Measurements from ENCODE around the gene ANKS3.

Gene ANKS3

DNA sequence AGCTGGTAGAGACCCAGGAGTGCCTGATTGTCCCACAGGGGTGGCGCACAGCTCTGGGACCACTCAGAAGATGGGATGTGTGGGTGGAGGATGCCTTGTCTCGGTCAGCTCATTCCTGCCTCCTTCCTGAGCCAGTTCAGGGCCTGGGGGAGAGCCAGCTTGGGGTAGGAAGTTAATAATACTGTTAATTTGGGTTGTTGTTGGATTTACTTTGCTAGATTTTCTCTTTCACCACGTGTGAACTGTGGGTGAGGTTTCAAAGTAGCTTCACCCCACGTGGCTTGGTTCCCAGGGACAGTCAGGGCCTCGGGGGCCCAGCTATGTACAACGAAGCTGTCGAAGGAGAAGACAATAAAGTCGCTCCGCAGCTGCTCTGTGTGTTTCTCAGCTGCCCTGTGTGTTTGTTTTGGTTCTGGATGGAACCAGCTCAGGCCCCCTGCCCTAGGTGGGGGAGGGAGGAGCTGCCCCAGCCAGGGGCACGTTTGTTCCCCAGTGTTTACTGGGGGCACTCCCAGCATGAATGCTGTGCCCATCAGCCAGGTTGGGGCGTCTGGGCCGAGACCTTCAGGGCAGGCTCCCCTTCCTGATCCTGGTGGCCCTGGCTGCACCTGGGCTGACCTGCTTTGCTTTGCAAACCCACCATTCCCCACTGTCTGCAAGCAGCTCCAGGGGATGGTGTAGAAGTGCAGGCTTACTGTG, 38.4 kb downstream of the ANKS3 start:
- no peak for DNase-seq (ENCODE audit: low read depth)

DNA sequence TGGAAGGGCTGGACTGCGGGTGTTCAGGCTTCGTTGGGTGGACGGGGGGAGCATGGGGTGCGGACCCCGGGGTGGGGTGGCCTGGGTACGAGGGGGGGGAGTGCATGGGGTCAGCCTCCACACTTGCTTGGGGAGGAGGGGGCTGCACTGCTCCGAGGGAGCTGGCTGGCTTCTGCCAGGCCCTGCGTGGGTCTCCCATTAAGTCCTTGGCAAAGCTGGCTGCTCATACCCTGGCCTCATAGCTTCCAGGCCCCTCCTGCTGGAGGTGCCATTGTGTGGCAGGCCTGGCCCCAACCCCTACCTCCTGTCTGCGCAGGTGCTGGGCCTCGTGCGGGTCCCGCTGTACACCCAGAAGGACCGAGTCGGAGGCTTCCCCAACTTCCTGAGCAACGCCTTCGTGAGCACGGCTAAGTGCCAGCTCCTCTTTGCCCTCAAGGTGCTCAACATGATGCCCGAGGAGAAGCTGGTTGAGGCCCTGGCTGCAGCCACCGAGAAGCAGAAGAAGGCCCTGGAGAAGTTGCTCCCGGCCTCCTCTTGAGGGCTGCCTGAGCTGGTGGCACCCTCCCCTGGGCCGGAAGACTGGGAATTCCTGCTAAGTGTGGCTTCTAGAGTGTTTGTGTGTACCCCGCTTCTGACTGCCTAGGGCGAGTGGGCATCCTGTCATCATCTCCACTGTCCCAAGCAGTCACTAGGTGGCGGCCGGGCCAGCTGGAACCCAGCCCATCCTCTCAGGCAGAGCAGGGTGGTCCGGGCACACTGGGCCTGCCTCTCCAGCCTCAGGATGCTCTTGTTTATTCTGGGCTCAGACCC, 39.2 kb downstream of the ANKS3 start:
- no peak for DNase-seq (ENCODE audit: low read depth)

- no peak for DNase-seq (ENCODE audit: low read depth)
These were observed 40.0 kb downstream of the ANKS3 start for GRCh38 chr16:4693956-4694641.

DNA sequence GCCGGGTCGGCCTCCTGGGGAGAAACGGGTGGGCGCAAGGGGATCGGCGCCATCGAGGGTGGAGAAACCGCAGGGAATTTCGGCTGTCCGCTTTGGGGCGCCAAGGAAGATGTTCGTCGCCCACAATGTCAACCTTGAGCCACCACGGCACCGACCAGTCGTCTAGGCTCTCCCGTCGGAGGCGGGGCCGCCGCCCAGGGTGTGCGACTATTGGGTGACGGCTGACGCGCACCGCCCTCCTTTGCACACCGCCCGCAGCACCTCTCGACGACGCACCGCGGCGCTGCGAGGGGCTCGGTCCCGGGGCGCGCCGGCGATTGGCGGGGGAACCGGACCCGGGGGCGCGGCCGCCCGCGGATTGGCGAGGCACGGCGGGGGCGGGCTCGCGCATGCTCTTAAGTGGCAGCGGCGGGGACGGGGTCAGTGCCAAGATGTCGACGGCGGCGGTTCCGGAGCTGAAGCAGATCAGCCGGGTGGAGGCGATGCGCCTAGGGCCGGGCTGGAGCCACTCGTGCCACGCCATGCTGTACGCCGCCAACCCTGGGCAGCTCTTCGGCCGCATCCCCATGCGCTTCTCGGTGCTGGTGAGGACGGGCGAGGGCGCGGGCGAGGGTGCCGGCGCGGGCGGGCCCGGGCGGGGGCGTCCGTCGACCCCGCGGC, 40.6 kb downstream of the ANKS3 start, which contains the start of gene NUDT16L1:
TSS of gene NUDT16L1 (plus strand) at position 267 of the 660 bp plus-strand sequence. CDS start at position 432, 165 bp downstream.
- peak; percentile 63 for DNase-seq (ENCODE audit: low read depth)

- no peak for DNase-seq (ENCODE audit: low read depth)
These were observed 41.4 kb downstream of the ANKS3 start for GRCh38 chr16:4692460-4693295.

DNA sequence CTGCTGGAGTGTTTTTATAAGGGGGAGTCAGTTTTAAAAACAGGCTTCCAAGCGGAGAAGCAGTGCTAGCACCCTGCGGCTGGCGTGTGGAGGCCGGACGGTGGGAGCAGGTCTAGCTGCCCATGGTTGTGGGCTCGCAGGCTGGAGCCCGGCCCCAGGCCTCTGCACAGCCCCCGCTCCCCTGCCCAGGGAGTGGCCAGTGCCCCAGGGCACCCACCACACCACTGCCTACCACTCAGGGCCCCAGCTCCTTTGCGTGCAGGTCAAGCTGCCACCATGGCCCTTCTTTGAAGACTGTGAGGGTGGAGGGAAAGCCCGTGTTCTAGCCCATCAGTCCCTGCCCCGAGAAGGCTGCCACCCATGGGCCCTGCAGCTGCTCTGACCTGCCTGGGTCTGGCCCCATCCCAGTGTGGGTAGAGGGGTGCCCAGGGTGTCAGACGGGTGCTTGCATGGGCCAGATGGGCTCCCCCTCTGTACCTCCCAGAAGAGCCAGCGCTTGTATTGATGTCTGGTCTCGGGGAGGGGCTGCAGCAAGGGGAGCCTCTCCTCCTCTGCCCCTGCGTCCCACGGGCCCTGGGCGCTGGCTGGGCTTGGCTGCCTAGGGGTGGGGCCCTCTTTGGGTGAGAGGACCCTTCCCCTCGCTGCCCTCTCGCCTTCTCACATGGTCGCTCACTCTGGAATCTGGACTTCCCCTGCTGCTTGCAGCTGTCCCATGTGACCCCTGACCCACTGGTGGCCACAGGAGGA, 42.2 kb downstream of the ANKS3 start:
- DNase-seq (ENCODE audit: low read depth): no peak

DNA sequence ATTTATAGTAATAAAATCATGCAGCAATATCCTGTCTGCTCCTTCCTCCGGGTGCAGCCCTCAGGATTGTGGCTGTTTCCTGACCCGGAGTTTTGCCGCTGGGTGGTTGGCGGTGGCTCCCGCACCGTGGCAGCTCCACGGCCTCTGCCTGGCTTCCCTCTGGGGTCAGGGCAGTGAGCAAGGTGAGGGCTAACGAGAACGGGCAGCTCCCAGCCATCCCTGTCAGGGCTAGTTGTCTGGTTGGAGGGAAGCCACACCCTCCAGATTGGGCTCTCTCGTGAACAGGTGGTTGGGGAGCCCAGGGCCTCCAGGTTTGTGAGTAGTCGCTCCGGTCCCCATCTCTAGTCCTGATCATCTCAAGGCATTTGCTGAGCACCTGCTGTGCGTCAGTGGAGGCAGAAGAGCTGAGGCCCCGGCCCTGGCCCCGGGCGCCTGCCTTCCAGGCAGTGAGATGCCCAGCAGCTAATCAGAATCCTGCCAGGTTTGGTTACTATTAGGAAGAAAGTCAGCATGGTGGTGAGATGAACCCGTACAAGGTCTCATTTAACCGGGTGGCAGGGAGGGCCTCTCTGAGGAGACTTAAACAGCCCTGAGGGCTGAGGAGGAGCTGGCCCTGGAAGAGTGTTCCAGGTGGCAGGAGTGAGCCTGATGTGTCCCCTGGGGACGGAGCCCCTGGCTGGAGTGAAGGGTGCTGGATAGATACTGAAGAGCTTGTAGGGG, 43.0 kb downstream of the ANKS3 start:
- DNase-seq (ENCODE audit: low read depth): no peak

DNA sequence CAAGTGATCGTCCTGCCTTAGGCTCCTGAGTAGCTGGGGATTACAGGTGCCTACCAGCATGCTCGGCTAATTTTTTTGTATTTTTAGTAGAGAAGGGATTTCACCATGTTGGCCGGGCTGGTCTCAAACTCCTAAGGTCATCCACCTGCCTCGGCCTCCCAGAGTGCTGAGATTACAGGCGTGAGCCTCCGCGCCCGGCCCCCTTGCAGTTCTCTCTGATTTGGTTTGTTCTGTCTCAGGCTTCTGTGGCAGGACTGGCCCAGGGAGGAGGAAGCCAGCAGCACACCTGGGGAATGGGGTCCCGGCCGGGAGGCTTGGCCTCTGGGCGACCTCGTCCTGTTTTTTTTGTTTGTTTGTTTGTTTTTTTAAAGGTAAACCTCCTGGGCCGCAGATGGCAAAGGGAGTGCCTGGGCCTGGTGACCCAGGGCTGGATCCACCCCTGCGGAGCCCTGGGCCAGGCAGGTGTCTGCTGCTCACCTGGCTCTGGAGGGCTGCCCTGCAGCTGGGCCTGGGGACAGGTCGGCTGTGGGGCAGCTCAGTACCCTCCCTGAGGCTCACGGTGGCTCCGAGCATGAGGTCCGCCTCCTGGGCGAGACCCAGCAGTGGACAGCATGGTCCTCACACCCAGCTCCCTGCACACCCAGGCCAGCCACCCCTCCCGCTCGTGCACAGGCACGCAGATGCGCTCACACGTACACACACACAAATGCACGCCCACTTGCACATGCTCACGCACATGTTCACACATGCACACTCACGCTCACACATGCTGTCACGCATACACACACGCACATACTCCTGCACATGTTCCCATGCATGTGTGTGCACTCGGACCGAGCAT, 44.0 kb downstream of the ANKS3 start:
- DNase-seq (ENCODE audit: low read depth): no peak

DNA sequence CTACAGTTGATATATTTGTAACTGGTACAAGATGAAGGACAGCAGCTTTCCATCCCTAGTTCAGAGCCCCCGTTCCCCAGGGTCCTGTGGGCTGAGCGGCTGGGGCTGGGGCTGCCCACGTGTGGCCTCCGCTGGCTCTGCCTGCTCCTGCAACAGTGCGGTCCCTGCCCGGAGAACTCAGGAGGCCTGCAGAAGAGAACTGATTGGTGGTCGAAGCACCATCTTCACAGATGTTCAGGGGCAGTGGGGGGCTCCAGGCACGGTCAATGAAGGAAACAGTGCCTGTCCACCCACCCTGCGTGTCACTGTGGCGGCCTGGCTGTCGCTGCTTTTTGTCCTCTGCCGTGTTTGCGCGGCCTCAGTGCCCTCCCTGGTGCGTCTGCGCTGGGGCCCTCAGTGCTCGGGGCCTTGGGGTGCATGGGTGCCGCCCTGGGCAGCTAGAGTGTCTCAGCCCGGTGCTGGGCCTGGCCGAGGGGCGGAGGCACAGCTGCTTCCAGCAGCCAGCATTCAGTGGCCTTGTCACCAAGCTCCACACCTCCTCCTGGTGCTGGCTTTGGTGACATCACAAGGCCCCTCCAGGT, 44.9 kb downstream of the ANKS3 start:
- no peak for DNase-seq (ENCODE audit: low read depth)

DNA sequence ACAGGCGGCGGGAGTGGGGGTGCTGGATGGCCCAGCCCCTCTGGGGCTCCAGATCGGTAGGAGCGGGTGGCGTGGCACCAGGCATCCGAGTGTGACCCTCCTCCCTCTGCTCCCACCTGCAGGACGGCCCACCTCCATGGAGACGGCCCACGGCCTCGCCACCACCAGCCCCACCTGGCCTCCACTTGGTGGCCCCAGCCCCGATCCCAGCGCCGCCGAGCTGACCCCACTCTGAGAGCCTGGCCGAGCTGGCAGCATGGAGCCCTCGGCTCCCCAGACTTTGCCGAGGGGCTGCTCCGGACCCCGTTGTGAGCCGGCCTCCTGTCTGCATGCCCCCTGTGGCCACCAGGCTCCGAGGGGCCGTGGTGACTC, 45.4 kb downstream of the ANKS3 start:
- no peak for DNase-seq (ENCODE audit: low read depth)

- DNase-seq (ENCODE audit: low read depth): no peak
These were observed 46.0 kb downstream of the ANKS3 start for GRCh38 chr16:4687946-4688673.

DNA sequence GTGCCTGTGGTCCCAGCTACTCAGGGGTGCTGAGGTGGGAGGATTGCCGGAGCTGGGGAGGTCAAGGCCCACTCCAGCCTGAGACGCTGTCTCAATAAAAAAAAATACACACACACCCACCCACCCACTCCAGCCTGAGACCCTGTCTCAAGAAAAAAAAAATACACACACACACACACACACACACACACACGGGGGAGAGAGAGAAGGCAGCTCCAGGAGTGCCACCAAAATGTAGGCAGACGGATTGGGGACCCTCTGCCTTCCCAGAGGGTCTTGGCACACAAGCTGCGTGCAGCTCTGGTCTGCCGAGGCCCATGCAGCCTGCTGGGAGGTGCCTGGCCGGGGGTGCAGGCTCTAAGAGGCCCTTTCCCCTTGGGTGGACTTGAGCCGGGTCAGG, 46.7 kb downstream of the ANKS3 start:
- no peak for DNase-seq (ENCODE audit: low read depth)

- DNase-seq (ENCODE audit: low read depth): no peak
These were observed 47.4 kb downstream of the ANKS3 start for GRCh38 chr16:4686497-4687210.

- DNase-seq (ENCODE audit: low read depth): no peak
These were observed 48.1 kb downstream of the ANKS3 start for GRCh38 chr16:4685776-4686496.

- DNase-seq (ENCODE audit: low read depth): no peak
These were observed 48.8 kb downstream of the ANKS3 start for GRCh38 chr16:4685292-4685691.

- DNase-seq (ENCODE audit: low read depth): no peak
These were observed 49.3 kb downstream of the ANKS3 start for GRCh38 chr16:4684763-4685162.
